Limb (tissue), 2 donors: ENCODE data around the gene LIPF.
"Not testable (repeated sequence)": the region's sequence is repeated elsewhere in the genome, so short reads cannot be mapped to it uniquely, and the experiment has no call there.

Source experiments
- DNase-seq, 2 donors: peaks; one replicate each; pipeline ENCODE4 v3.0.0-alpha.2; 2016; ENCODE audit errors: extremely low spot score in 2 of 2

The LIPF gene

DNA sequence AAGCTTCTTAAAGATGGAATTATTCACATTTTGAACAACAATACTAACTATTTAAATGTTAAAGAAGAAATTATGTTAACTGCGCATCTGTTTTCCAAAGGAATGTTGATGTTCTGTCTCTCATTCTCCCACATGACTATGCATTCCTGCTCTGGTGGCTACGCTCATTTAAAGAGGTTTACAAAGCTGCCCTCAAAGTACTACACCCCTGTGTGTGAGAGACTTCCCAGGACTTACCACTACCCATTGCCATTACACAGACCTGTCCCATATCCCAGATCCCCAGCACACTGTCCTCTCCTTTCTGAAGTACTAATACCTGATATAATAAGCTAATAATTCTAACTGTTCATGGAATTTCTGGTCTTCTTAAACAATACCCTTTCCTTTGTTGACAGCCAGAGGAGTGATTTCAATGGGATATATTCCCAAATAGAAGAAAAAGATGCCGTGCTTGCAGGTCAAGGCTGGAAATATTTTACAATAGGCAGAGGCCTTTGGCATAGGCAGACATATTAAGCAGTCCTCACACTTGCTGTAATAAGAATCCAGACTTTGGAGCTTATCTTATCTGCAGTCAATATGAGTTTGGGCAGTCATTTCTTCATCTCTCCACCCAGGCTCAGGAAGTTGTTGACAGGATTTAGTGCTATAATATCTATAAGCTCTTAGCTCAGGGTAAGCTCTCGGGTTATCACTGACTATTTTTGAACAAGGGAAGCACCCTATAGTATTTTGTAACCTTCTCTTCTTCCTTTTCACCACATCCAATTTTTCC, 12.2 kb downstream of the LIPF start:
- no peak for DNase-seq

DNA sequence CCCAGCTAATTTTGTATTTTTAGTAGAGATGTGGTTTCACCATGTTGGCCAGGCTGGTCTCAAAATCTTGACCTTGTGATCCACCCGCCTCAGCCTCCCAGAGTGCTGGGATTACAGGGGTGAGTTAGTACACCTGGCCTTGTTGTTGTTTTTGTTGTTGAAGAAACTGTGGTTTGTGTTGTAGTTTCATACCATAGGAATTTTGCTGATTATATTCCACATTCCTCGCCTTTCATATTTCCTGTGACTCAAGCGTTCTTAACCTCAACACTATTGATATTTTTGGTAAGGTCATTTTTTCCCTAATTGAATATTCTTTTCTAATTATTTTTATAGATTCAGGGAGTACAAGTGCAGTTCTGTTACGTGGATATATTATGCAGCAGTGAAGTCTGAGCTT, 16.7 kb downstream of the LIPF start:
- no peak for DNase-seq

DNA sequence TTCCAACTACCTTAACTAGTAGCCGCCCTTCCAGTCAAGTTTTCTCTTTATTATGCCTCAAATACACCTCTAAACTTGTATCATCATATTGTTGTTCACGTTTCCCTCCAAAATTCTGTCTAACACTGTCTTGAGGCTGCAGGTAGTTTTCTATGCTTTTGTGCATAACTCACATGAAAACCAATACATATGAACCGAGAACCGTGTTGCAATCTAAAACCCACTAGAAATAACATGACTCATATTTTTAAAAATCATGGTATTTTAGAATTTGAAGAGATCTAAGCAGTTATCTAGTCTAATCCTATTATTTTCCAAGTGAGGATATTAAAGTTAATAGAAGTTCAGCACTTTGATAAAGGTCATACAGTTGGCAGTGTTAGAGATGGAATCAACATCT, 18.2 kb downstream of the LIPF start:
- DNase-seq = no peak

DNA sequence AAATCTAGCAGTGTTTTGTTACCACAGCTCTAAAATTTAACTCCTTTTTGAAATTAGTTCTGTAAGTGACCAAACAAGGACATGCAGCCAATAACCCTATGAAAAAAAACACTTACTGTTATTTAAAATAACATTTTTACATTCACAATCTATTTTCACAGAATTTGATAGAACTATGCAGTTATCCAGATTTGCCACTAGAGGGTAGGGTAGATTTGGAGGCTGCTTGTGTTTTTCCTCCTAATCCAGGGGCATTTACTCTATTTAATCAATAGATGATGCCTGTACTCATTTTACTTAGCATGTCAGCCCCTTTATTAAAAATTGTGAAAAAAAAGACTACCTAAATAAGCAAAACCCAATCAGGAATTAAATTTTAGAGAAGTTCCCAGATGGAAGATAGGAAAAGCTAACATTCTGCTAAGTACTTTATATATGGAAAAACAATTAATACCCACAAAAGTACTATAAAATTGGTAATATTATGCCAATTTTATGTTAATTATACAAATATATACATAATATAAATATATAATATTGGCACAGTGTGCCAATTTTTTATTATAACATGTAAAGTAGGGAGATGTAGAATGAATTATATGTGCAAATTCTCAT, 23.7 kb downstream of the LIPF start:
- peak in 1 of 2 donors; percentile 11 for DNase-seq

DNA sequence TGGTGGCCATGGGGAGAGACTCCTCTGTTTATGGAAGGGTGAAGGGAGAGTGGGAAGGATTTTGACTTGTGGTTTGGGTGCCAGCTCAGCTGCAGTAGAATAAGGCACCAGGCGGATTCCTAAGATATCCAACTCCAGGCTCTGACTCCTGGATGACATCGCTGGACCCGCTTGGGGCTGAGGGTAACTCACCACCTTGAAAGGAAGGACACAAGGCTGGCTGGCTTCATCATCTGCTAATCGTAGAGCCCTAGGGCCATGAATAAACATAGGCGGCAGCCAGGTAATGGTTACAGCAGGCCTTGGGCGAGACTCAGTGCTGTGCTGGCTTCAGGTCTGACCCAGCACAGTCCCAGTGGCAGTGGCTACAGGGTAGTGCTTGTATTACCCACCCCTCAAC, 25.1 kb downstream of the LIPF start:
- DNase-seq = no peak

DNA sequence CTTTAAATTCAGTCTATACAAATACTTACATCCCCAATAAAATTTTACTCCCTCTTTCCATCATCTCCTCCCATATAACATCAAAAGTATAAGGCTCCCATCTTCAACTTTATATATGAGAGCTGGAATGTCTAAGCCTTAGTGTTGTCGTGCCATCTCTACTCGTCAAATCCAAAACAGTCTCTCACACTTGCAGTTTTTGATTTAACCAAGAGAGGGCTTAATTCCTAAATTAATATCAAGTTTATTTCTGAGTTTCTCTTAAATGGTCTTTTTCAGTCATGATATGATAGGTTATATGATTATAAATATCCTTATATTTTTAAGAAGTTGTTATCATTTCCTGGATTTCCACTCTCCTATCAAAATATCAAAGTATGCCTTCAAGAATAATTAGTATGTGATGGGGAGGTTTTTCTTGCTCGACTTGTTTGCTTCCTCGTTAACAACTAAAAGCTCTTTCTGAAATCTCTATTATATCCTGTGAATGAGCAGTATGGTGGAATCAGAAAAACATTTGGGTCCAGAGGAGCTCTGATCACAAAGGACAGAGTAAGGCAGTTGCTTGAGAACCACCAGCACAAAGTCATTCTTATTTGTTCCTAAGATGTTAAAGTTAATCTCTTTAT, 29.3 kb downstream of the LIPF start:
- no peak for DNase-seq

DNA sequence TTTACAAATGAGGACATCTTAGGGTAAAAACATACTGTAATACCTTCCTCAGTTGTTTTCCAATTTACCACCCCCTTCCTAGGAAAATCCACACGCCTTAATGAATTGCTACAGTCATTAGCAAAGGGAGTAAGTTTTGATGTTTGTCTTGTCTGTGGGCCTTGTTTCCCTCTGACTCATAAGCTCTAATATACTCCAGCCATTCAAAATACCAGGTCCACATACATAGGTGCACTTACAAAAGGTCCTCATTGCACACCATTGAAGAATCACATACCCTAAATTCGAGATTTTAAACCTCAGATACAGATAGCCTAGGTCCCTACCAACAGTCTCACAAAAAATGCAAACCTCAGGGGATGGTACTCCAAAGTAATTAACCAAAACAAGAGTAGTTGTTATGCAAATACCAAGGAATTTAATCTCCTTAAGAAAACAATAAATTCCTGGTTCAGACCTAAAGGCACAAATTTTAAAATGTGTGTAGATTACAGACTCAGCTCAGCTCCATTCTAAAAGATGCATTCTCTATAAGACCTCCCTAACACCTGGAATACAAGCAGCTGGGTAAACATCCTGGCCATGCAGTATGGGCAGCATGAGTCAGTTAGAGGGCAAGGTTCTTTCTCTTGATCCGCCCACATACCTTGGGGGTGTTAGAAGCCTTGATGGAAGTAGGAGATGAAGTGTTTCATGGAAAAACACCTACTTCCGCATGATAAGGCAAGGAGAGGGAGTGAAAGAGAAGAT, 38.8 kb downstream of the LIPF start:
- DNase-seq = no peak

DNA sequence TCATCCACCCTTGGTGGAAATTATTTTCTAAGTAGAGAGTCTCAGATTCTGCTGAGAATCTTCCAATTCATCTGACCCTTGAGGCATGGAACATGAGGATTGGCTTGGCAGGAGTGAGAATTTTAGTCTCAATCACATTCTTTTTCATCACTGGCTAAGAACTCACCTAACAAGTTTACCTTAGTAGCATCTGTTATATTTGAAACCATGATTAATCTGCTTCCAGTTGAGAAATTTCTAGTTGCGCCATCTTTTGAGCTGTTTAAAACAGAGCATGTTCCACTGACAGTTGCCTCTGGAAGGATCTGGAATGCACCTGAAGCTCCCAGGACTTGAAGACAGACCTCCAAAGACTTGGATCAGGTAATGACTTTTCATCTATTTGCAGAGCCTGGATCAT, 41.7 kb downstream of the LIPF start, which contains the start of gene LIPK:
Gene LIPK (plus strand): TSS at position 292 of the 400 bp plus-strand sequence. CDS start 18,295 bp downstream, outside the sequence.
- no peak for DNase-seq

DNA sequence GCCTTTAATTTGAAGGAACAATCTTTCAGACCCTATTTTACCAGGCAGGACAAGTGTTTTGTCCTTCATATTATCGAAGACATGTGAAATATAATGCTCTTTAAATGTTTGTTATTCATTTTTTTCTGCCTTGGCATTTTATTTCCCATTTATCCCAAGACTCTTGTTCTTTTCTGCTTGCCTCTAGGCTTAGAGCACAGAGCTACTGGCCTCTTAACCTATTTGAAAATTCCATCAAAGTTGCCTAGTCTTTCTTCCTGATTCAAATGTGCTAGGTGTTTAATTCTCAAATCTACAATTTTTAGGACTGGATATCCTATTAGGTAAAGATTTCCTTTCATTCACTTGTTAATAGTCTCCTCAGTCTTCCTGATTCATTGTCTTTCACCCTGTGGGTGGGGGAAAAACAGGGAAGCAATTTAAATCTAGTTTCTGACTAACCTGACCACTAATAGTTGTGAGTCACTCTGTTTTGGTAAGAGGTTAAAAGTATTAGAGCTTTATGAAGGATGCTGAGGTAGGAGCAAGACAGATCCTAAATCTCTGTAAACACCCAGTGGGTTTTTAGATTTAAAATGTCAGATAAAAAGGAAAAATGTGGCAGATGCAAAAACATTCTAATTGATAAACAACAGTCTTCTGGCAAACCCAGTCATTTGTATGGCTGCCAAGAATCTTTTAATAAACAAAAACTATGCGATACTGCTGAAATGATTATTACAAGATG, 43.4 kb downstream of the LIPF start:
- DNase-seq = no peak

DNA sequence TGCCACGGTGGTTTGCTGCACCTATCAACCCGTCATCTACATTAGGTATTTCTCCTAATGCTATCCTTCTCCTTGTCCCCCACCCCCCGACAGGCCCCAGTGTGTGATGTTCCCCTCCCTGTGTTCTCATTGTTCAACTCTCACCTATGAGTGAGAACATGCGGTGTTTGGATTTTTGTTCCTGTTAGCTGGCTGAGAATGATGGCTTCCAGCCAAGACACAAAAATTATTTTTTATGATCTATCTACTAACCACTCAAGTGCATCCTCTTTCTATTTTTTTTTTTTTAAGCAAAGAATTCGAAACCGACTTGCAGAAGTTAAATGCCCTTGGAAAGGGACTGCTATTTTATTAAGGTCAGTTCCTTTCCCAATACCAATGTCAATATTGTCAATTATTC, 45.1 kb downstream of the LIPF start:
- not testable (repeated sequence) for DNase-seq

DNA sequence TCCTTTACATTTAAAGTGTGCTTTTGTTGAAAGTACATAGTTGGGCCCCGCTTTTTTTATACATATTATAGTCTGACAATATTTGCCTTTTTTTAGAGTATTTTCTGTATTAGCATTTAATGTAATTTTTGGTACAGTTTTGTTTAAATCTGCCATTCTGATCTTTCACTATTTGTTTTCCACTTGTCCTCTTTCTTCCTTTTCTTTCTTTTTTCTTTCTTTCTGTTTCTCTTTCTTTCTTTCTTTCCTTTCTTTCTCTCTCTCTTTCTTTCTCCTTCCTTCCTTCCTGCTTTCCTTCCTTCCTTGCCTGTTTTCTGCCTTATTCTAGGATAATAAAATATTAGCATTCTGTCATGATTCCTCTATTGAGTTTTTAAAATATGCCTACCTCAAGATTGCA, 51.3 kb downstream of the LIPF start:
- DNase-seq = no peak

DNA sequence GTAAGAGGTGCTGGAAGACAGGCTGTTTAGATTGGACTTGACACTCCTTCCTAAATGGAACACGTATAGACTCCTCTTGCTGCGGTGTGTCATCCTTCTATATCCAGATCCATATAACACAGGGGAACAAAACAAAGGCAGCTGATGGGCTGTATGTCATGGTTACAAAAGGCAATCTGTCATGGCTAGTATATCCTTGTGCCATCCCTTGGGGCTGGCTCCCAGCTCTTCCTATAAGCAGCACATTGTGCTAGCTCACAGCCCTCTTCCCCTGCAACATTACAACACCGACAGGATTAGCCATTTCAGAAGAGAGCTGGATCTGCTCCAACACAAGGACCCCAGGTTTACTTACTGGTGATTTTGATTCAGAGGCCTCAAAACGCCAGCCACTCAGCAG, 57.1 kb downstream of the LIPF start:
- no peak for DNase-seq

DNA sequence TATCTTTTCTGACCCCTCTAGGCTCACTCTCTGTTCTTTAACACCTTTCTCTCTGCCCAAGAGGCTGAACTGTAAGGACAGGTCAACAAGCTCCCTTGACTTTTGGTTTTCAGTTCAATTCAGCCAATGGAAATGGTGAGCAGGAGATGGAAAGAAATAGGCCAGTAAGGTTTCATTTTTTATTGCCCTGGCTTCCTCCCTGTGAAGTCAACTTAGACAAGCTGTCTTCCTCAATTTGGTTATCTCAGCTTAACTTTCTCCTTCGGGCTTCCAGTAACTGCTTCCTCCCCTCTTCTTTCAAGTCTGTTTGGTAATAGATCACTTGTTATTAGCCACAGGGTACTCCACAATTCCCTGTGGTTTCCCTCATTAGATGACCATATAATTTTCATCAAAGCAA, 61.6 kb downstream of the LIPF start:
- no peak for DNase-seq

DNA sequence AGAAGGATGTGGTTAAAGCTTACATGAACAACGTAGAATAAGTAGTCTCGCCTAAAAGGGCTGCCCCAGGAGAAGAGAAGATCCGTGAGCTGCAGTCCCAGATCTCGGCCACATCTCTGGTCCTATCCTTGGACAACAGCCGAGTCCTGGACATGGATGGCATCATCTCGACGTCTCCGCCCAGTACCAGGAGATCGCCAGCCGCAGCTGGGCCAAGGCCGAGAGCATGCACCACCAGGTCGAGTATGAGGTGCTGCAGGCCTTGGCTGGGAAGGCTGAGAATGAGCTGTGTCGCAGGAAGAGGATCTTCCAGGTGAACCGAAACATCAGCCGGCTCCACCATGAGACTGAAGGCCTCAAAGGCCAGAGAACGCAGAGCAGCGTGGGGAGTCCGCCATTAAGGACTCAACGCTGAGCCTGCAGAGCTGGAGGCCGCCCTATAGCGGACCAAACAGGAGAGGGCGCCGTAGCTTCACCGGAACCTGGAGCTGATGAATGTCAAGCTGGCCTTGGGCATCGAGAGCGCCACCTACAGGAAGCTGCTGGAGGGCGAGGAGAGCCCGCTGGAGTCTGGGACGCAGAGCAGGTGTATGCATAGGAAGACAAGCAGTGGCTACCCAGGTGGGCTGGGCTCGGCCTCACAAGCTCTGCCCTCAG, 64.0 kb downstream of the LIPF start:
- DNase-seq = no peak
